ENCODE measurements around the gene LRRC23.
"Not testable (repeated sequence)": the region's sequence is repeated elsewhere in the genome, so short reads cannot be mapped to it uniquely, and the experiment has no call there.

- not testable (repeated sequence) for TF ChIP-seq MAFK (conservative IDR thresholded peaks at IDR 0.05 in 1 of 2, IDR thresholded peaks at IDR 0.05 in 1 of 2; ENCODE audit: low read length in 2 of 2); ZNF136 (CRISPR knock-in tag; IDR thresholded peaks at IDR 0.05; ENCODE audit: low read depth); ZNF589 (CRISPR knock-in tag; conservative IDR thresholded peaks at IDR 0.05); STAG1 (CRISPR knock-in tag; IDR thresholded peaks at IDR 0.05); POLR2A (IDR thresholded peaks at IDR 0.05; ENCODE audit: insufficient read depth in 1 of 2, low read depth in 2 of 2, low read length in 2 of 2); ELF1 (CRISPR knock-in tag; IDR thresholded peaks at IDR 0.05); ZNF138 (CRISPR knock-in tag; IDR thresholded peaks at IDR 0.05; ENCODE audit: low read depth); NR2C2 (CRISPR knock-in tag; IDR thresholded peaks at IDR 0.05; ENCODE audit: borderline replicate concordance)
Measured at GRCh38 chr12:6865307-6865706, 39.3 kb upstream of the LRRC23 start.
